ENCODE measurements around the gene FNBP1. TPM values are rescaled to one million over a fixed set of nuclear protein-coding genes. Genes with fewer than 3 reads are reported as not detected.
A peak's percentile ranks its signal among the peaks of the same experiment; 100 is the strongest.
"Not testable (repeated sequence)": the region's sequence is repeated elsewhere in the genome, so short reads cannot be mapped to it uniquely, and the experiment has no call there.

Gene FNBP1
- total and polyA plus RNA-seq, 2 experiments from 2014 or later, result 19.5 to 21.0 TPM

DNA sequence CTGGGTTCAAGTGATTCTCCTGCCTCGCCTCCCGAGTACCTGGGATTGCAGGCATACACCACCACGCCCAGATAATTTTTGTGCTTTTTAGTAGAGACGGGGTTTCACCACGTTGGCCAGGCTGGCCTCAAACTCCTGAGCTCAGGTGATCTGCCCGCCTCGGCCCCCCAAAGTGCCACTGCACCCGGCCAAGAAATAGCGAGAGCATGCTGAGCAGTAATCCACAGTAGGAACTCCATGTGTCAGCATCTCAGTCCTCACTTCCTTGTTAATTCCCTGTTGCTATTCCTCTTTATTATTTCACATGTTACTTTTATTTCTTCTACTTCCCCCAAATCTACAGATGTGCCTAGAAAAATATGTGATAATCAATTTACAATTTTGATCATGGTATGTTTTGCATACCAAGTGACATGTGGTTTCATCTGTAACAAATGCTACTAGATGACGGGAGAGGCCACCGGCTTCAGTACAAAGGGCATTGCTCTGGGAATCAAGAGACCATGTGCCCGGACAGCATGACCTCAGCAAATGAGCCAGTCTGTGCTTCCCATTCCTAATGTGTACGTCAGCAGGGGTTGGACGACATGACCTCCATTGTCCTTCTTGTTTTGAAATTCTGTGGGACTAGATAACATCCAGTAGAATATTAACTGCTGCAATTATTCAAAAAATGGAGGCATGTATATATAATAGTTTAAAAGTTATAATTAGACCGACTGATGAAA is 61.6 kb downstream of the FNBP1 start:
- Histone ChIP-seq H3K27ac (peak overlapping the region; percentile 68), H4K20me1 (ENCODE audit: insufficient read depth, poor library complexity, severe bottlenecking) (no peaks in the 10 kb centered on the region), H3K79me2 (peaks cover 40% of the 10 kb centered on the region), H2AFZ (no peak overlapping the region), H3K36me3 (replicated peaks; ENCODE audit: insufficient read depth, low read depth) (no peaks in the 10 kb centered on the region), H3K4me1 (ENCODE audit: insufficient read depth) (peaks cover 4% of the 10 kb centered on the region), H3K9me3 (ENCODE audit: low read depth) (no peaks in the 10 kb centered on the region), H3K9me2 (replicated peaks; ENCODE audit: insufficient read depth) (no peaks in the 10 kb centered on the region), H3K27me3 (no peaks in the 10 kb centered on the region), H3K4me2 (no peak overlapping the region), H3K4me3 (no peak overlapping the region)
- TF ChIP-seq, protein P1, sequence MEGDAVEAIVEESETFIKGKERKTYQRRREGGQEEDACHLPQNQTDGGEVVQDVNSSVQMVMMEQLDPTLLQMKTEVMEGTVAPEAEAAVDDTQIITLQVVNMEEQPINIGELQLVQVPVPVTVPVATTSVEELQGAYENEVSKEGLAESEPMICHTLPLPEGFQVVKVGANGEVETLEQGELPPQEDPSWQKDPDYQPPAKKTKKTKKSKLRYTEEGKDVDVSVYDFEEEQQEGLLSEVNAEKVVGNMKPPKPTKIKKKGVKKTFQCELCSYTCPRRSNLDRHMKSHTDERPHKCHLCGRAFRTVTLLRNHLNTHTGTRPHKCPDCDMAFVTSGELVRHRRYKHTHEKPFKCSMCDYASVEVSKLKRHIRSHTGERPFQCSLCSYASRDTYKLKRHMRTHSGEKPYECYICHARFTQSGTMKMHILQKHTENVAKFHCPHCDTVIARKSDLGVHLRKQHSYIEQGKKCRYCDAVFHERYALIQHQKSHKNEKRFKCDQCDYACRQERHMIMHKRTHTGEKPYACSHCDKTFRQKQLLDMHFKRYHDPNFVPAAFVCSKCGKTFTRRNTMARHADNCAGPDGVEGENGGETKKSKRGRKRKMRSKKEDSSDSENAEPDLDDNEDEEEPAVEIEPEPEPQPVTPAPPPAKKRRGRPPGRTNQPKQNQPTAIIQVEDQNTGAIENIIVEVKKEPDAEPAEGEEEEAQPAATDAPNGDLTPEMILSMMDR (IDR thresholded peaks at IDR 0.05; ENCODE audit: poor library complexity), result no peak
- no peak for TF ChIP-seq EZH2phosphoT487 (IDR thresholded peaks at IDR 0.05; ENCODE audit: low read depth, severe bottlenecking, unreplicated experiment)
- DNase-seq (ENCODE audit: low spot score), result peak; percentile 64
- WGBS (ENCODE audit: low lambda C conversion rate, missing lambda C conversion rate), result 91% methylated on average over 15 of the region's 15 CpGs

DNA sequence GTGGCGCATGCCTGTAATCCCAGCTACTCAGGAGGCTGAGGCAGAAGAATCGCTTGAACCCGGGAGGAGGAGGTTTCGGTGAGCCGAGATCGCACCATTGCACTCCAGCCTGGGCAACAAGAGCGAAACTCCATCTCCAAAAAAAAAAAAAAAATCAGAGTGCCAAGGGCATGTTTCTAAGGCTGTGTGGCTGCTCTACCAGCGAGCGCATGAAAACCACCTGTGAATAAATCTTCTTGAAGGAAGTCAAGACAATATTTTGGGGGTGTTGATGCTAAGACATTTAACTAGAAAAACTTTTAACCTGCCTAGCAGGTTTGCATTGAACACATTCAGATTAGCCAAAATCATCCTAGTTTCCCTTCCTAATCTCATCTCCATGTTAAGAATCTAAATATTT is 62.8 kb downstream of the FNBP1 start:
- not testable (repeated sequence) for H3K36me3 ChIP-seq (replicated peaks; ENCODE audit: insufficient read depth, low read depth); H3K4me2 ChIP-seq; H3K27ac ChIP-seq; H3K4me3 ChIP-seq; H3K9me3 ChIP-seq (ENCODE audit: low read depth); DNase-seq (ENCODE audit: low spot score); H2AFZ ChIP-seq; H3K9me2 ChIP-seq (replicated peaks; ENCODE audit: insufficient read depth); H4K20me1 ChIP-seq (ENCODE audit: insufficient read depth, poor library complexity, severe bottlenecking); H3K27me3 ChIP-seq; H3K4me1 ChIP-seq (ENCODE audit: insufficient read depth)
- 98% methylated on average over 9 of the region's 9 CpGs for WGBS (ENCODE audit: low lambda C conversion rate, missing lambda C conversion rate)
- peaks cover 37% of the 10 kb centered on the region for H3K79me2 ChIP-seq

DNA sequence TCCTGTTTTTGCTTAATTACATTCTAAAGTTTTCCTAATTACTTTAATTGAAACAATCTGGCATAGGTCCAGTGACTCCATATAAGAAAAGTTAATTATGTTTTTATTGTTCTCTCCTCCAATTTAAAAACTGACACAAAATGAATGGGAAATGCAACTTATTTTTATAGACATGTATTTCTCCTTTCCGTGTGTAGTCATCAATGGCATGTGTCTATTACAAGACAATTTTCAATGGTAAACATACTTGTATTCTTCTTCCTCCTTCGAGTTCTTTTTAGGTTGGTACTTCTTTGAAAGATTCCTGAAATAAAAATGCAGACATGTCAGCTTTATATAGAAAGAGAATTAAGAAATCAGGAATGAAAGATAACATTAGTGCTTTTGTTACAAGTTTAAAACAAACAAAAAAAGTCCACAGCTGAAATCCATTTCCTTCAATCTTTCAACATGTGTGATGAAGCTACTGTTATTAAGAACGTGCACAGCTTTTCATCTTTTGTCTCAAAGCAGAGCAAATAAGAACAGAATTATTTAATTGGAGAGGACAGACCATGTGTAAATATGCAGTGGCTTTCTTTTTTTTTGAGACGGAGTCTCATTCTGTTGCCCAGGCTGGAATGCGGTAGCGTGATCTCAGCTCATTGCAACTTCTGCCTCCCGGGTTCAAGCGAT is 63.8 kb downstream of the FNBP1 start:
- 85% methylated on average over 8 of the region's 8 CpGs for WGBS (ENCODE audit: low lambda C conversion rate, missing lambda C conversion rate)
- Histone ChIP-seq H3K9me3 (ENCODE audit: low read depth) (no peaks in the 10 kb centered on the region), H4K20me1 (ENCODE audit: insufficient read depth, poor library complexity, severe bottlenecking) (no peaks in the 10 kb centered on the region)

DNA sequence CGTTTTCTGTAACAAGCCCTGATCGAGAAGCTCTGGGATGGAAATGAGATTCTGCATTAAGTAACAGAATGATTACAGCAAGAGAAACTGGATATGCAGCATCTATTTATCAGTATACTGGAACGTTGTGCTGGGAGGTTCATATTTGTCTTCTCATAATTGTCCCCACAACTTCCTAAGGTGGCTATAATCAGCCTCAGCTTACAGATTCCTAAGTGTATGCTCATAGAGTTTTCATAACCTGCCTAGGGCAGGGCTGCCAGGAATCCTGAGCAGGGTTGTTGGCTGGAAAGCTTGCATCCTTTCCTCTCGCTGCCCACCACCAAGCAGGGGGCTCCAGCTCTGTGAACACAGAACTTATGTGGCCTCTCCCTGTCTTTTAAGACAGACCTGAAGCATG is 70.2 kb downstream of the FNBP1 start:
- WGBS (ENCODE audit: low lambda C conversion rate, missing lambda C conversion rate), result 87% methylated on average over 4 of the region's 4 CpGs
- H3K9me3 ChIP-seq (ENCODE audit: low read depth), result no peaks in the 10 kb centered on the region
- H3K27me3 ChIP-seq, result no peaks in the 10 kb centered on the region
- H3K4me3 ChIP-seq, result no peak overlapping the region
- TF ChIP-seq EZH2phosphoT487 (IDR thresholded peaks at IDR 0.05; ENCODE audit: low read depth, severe bottlenecking, unreplicated experiment) (no peak), EZH2 (IDR thresholded peaks at IDR 0.05; ENCODE audit: borderline replicate concordance) (no peak)
- TF ChIP-seq, protein P1 (IDR thresholded peaks at IDR 0.05; ENCODE audit: poor library complexity), result no peak
- no peaks in the 10 kb centered on the region for H4K20me1 ChIP-seq (ENCODE audit: insufficient read depth, poor library complexity, severe bottlenecking)
- H3K4me1 ChIP-seq (ENCODE audit: insufficient read depth), result peaks cover 4% of the 10 kb centered on the region
- H3K36me3 ChIP-seq (replicated peaks; ENCODE audit: insufficient read depth, low read depth), result no peaks in the 10 kb centered on the region
- no peak overlapping the region for H3K4me2 ChIP-seq
- H3K79me2 ChIP-seq, result peaks cover 4% of the 10 kb centered on the region
- DNase-seq (ENCODE audit: low spot score), result no peak
- no peaks in the 10 kb centered on the region for H3K9me2 ChIP-seq (replicated peaks; ENCODE audit: insufficient read depth)
- no peak overlapping the region for H3K27ac ChIP-seq
- H2AFZ ChIP-seq, result no peak overlapping the region

More for the DNA sequence above, 63.8 kb downstream of the FNBP1 start:
- TF ChIP-seq, protein P1 (IDR thresholded peaks at IDR 0.05; ENCODE audit: poor library complexity), result no peak
- TF ChIP-seq EZH2phosphoT487 (IDR thresholded peaks at IDR 0.05; ENCODE audit: low read depth, severe bottlenecking, unreplicated experiment) (no peak), EZH2 (IDR thresholded peaks at IDR 0.05; ENCODE audit: borderline replicate concordance) (no peak)
- H3K79me2 ChIP-seq, result peaks cover 30% of the 10 kb centered on the region
- DNase-seq (ENCODE audit: low spot score), result no peak
- H3K36me3 ChIP-seq (replicated peaks; ENCODE audit: insufficient read depth, low read depth), result no peaks in the 10 kb centered on the region
- H3K27me3 ChIP-seq, result no peaks in the 10 kb centered on the region
- H3K4me1 ChIP-seq (ENCODE audit: insufficient read depth), result peaks cover 4% of the 10 kb centered on the region
- no peak overlapping the region for H3K27ac ChIP-seq
- no peak overlapping the region for H3K4me3 ChIP-seq
- H2AFZ ChIP-seq, result no peak overlapping the region
- no peak overlapping the region for H3K4me2 ChIP-seq
- H3K9me2 ChIP-seq (replicated peaks; ENCODE audit: insufficient read depth), result no peaks in the 10 kb centered on the region

Data from hepatocyte (in vitro differentiated cells).